Activated T-cell treated with anti-CD3 and anti-CD28 coated beads for 48 hours (primary cell): ENCODE results near the gene ZNF428.
"Not testable (repeated sequence)": the region's sequence is repeated elsewhere in the genome, so short reads cannot be mapped to it uniquely, and the experiment has no call there.

Experiments
- DNase-seq: peaks from one replicate; pipeline ENCODE4 v3.0.0-alpha.2; 2020; ENCODE audit warnings: low read depth

Gene ZNF428

DNA sequence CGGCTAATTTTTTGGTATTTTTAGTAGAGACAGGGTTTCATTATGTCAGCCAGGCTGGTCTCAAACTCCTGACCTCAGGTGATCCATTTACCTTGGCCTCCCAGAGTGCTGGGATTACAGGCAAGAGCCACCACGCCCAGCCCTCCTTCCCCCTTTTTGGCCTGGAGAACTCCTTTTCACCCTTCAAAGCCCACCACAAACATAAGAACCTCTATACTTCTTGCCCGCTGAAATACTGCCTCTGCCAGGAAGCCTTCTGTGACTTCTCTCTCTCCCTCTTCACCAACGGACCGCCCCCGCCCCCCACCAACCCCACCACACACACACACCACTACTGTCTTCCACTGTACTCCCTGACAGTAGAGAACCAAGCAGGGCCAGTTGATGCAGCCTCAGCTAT lies 2.5 kb downstream of the ZNF428 start:
- no peak for DNase-seq

- no peak for DNase-seq
Measured at GRCh38 chr19:43616306-43616705, 3.1 kb downstream of the ZNF428 start.

DNA sequence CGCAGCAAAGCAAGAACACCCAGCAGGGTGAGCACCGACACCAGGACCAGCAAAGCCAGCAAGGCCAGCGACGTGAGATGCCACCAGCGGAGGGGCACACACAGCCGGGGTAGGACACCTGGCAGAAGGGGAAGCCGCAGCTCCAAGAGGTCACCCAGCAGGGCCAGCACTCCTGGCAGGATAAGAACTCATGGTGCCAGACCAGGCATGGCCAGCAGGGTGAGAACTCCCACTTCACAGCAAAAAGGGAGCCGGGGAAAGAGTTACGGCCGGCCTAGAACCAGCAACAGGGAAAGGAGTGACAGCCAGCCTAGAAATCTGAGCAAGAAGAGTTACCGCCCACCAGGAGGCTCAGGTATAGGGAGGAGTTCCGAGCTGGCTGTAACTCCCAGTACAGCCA lies 7.1 kb downstream of the ZNF428 start:
- no peak for DNase-seq

DNA sequence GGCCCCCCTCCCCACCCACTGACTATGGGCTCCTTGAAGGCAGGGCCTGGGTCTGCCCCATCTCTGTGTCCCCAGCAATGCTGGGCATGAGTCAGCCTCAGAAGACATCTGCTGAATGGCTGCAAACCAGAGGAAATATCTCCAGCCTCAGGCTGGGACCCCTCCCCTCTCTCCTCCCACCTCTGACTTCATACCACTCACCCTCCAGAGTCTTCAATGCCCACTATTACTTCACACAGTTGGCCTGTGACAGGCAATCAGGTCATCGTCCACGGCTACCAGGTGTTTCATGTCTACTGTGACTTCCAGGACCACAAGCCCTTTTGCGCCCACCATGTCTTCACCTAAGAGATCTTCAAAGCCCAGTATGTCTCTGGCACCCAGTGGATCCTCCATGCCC lies 7.6 kb downstream of the ZNF428 start, which contains the start of gene SRRM5:
SRRM5 (plus strand) TSS at position 301 of the 400 bp plus-strand sequence; CDS start at position 335, 34 bp downstream.
- no peak for DNase-seq

DNA sequence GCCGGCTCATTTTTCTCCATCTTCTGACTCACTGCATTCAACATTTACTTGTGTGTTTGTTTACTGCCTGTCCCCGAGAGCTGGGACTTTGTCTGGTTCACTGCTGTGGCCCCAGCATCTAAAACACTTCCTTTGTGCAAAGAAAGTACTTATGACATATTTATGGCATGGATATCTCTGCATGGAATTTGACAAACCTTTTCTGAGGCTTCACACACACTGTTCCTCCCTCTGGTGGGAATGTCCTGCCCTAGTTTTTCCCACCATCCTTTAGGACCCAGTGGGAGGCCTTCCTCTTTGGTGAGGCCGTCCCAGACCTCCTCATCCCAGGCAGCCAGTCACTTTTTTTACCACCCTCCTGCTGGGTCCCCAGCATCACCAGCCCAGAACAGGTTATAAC lies 8.9 kb downstream of the ZNF428 start:
- DNase-seq = no peak

DNA sequence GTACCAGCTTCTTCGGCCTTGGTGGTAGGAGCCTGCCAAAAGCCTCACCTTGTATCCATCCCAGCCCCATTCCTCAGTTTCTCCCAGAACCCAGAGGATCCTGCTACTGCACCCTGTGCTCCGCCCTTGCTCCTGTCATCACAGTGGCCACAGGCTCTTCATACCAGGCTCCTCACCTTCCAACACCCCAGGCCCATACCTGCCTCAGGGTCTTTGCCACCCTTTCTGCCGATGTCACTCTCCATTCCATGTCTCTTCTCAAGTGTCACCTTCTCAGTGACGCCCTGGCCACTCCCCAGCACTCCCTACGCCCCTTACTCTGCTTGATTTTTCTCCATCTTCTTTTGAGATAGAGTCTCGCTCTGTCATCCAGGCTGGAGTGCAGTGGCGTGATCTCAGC lies 9.6 kb downstream of the ZNF428 start:
- DNase-seq = no peak

DNA sequence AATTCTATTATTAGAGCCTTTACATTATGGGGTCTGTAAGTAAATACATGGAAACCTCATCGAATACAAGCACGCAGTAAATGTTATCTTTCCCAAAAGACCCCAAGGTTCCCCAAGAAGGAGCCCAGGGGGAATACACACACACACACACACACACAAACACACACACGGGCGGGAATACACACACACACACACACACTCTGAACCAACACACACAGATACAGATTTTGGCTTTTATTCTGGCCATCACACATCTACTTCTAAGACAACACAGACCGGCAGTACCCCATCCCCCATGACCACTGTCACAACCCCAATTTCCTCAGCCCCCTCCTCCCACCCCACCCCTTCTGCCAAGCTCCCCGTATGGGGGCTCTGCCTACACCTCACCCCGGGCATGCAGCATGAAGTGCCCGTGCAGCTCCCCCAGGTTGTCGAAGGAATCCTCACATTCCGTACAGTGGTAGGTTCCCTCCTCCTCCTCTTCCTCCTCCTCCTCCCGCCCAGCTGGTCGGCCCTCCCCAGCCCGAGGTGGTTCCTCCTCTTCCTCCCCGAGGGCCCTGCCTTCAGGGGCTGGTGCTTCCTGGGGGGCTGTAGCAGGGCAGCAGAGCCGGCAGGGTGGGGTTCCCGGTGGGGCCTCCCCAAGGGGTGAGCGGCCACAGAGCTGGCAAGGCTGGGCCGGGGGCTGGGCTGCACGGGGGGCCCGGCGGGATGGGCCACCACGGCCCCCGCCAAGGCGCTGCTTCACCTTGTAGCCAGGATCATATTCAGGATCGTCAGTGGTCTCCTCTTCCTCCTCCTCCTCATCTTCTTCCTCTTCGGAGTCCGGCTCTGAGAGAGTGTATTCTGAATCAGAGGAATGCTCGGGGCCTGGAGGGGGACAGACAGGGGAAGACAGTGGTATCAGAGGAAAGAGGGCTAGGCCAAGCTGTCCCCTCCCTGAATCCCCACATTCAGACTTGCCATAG lies 11.9 kb downstream of the ZNF428 start:
- DNase-seq = no peak

DNA sequence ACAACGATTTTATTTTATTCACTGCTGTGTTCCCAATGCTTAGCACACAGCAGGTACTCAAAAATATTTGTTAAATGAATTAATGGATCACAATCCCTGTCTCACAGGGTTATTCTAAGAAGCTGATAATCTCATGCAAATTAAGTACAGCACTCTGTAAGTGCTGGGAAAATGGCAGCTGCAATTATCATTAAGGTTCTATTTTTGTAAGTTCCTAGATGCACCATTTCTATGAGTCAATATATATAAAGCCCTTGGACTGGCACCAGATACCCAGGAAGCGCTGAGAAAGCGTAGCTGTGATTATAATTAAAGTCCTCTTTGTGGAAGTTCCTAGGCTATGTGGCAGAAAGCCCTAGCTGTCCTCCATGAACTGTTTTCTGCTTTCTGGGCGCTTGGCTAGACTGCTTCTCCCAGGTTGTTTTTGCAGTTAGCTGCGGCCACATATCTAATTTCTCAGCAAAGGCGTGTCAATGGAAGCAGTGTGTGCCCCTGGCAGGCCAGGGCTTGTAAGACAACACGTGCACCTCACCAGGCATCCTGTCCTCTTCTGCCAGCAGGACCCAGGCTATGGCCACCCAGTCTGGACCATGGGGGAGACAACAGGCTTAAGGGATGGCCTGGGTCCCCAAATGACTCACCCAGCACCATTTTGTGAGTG lies 12.7 kb downstream of the ZNF428 start:
- no peak for DNase-seq

DNA sequence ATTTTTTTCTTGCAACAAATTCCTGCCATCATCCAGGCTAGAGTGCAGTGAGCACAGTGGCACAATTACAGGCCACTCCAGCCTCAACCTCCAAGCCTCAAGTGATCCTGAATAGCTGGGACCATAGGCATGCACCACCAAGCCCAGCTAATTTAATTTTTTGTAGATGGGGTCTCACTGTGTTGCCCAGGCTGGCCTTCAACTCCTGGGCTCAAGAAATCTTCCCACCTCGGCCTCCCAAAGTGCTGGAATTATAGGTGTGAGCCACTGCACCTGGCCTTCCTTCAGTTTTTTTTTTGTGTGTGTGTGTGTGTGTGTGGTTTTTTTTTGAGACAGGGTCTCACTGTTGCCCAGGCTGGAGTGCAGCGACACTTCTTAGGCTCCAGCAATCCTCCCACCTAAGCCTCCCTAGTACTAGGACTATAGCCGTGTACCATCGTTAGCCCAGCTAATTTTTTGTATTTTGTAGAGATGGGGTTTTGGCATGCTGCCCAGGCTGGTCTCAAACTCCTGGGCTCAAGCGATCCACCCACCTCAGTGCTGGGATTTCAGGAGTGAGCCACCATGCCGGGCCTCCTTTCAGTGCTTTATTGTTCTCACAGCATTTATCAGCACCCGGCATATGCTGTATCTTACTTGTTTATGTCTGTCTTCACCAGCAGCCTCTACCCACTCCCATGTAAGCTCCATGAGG lies 13.4 kb downstream of the ZNF428 start:
- DNase-seq = no peak

- not testable (repeated sequence) for DNase-seq
Measured at GRCh38 chr19:43600326-43600725, 19.1 kb downstream of the ZNF428 start.

- DNase-seq = no peak
Measured at GRCh38 chr19:43599635-43600295, 19.7 kb downstream of the ZNF428 start.

DNA sequence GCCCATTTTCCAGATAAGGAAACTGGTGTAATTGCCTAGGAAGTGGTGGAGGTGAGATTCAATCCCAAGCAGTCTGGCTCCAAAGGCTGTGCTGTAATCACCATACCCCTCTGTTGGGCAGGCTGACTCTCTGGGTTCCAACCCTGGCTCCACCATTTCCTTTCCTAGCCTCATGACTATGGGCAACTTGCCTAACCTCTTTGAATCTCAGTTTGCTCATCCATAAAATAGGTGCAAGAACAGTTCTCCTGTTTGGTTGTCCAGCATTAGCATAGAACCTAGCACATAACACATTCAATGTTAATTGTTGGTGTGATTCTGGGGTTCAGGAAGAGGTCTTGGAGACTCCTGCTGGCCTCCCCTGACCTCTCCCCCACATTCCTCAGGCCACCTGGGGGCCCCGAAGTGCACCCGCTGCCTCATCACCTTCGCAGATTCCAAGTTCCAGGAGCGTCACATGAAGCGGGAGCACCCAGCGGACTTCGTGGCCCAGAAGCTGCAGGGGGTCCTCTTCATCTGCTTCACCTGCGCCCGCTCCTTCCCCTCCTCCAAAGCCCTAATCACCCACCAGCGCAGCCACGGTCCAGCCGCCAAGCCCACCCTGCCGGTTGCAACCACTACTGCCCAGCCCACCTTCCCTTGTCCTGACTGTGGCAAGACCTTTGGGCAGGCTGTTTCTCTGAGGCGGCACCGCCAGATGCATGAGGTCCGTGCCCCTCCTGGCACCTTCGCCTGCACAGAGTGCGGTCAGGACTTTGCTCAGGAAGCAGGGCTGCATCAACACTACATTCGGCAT lies 20.8 kb downstream of the ZNF428 start:
- DNase-seq = no peak

DNA sequence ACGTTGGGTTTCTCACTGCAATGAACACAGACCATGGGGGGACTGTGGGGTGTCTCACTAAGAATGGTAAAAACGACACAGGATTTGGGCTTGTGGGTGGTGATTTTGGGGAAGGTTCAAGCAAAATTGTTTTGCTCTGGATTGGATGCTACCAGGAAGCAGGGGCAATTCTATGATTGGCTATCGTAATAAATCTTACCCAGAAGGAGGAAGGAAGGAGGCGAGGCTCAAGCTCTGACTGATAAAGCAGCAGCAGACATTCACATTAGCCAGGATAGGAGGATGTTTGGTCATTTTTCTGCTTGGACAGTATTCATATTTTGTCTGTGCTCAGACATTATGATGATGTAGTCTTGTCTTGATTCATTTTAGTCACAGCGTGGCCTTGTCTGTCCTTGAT lies 21.6 kb downstream of the ZNF428 start:
- DNase-seq = no peak

DNA sequence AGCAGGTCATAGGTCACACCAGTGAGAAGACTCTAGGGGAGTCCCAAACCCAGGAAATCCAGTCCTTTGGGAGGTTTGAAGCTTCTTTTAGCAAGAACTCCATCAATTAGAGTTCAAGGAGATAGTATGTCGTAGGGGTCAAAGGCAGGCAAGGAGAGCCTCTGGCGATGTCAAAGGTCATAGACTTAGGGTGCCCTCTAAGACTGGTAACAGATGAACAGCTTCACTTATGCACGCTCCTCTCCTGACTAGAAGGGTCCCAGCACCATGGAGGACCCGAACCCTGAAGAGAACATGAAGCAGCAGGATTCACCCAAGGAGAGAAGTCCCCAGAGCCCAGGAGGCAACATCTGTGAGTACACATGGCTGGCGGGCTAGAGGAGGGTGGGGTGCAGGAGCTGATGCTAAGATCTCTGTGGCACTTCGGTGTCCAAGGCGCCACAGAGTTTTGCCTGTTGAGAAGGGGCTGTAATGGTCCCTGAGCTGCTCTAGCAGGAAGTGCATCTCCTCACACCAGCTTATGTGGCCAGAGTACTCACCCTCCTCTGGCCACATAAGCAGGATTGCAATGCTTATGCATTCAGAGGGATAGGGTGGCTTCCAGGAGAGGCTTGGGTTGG lies 22.5 kb downstream of the ZNF428 start:
- no peak for DNase-seq

DNA sequence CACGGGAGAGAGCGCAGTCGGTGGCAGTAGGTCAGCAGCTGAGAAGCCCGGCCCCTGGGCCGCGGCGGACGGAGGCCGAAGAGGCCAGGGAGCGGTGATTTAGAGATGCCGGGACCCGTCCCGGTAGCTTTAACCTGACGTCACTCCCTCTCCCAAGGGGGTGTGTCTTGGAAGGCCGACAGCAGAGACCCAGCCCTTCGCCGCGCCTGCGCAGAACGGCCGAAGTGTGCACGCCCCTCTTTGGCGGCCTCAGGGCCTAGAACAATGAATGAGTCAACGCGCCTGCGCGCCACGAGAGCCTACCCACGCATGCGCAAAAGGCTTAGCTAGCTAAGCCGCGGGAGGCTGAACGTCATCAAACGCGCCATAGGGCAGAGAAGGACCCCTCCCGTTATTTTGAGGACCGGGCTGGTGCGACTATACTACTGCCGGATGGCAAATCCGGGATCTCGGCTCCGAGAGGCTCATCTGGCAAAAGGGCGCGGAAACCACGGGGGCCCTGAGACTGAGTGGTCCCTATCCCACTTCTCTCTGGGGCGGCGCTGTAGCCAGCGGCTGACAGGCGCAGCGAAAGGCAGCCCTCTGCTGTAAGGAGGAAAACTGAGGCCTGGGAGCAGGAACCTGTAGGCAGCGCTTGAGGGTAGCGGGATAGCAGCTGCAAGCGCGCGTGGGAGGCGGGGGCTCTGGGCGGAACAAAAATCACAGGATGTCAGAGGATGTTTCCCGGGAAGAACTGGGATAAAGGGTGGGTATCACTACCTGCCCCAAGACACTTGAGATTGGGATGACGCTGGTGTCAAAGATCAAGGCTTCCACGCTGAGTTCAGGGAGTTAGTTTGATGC lies 23.2 kb downstream of the ZNF428 start, which contains the start of the genes IRGQ and ZNF576:
IRGQ (minus strand) TSS at position 136 of the 843 bp plus-strand sequence. CDS start 796 bp downstream, outside the sequence.
ZNF576 (plus strand) TSS at position 597 of the 843 bp plus-strand sequence. CDS start 514 bp downstream, outside the sequence.
- DNase-seq = peak; percentile 99

GRCh38 chr19:43595605-43595998 lies 23.8 kb downstream of the ZNF428 start:
- no peak for DNase-seq

- DNase-seq = peak; percentile 73
Measured at GRCh38 chr19:43594710-43595604, 24.5 kb downstream of the ZNF428 start.

GRCh38 chr19:43594081-43594697 lies 25.2 kb downstream of the ZNF428 start:
- DNase-seq = no peak
